ENCODE results near the gene PANK4.
"Not testable (repeated sequence)": the region's sequence is repeated elsewhere in the genome, so short reads cannot be mapped to it uniquely, and the experiment has no call there.

PANK4 gene

DNA sequence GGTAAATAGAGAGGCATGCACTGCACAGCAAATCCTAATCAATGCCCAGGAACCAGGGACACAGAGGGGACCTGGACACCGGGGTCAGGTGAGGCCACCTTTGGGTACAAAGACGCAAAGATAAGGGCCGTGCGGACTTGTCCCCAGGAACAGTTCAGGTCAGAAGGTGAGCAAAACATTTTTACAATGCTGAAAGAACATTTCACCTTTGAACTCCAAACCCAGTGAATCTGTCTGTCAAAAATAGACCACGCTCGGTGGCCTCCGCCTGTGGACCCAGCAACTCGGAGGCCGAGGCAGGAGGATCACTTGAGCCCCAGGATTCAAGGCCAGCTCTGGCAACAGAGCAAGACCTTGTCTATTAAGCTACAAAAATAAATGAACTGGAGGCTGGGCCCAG is 45.0 kb upstream of the PANK4 start:
- no peak for TF ChIP-seq EZH2 (optimal IDR thresholded peaks at IDR 0.05; ENCODE audit: low read depth, low read length)
- TF ChIP-seq, protein P1, sequence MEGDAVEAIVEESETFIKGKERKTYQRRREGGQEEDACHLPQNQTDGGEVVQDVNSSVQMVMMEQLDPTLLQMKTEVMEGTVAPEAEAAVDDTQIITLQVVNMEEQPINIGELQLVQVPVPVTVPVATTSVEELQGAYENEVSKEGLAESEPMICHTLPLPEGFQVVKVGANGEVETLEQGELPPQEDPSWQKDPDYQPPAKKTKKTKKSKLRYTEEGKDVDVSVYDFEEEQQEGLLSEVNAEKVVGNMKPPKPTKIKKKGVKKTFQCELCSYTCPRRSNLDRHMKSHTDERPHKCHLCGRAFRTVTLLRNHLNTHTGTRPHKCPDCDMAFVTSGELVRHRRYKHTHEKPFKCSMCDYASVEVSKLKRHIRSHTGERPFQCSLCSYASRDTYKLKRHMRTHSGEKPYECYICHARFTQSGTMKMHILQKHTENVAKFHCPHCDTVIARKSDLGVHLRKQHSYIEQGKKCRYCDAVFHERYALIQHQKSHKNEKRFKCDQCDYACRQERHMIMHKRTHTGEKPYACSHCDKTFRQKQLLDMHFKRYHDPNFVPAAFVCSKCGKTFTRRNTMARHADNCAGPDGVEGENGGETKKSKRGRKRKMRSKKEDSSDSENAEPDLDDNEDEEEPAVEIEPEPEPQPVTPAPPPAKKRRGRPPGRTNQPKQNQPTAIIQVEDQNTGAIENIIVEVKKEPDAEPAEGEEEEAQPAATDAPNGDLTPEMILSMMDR (IDR thresholded peaks at IDR 0.05; ENCODE audit: low read length) = no peak
- no peak for TF ChIP-seq EZH2phosphoT487 (IDR thresholded peaks at IDR 0.05; ENCODE audit: low read length)
- Histone ChIP-seq H3K4me2 (ENCODE audit: low read depth, low read length) (no peak overlapping the region), H3K27me3 (replicated peaks; ENCODE audit: insufficient read depth, low read length) (peaks cover 83% of the 10 kb centered on the region)

DNA sequence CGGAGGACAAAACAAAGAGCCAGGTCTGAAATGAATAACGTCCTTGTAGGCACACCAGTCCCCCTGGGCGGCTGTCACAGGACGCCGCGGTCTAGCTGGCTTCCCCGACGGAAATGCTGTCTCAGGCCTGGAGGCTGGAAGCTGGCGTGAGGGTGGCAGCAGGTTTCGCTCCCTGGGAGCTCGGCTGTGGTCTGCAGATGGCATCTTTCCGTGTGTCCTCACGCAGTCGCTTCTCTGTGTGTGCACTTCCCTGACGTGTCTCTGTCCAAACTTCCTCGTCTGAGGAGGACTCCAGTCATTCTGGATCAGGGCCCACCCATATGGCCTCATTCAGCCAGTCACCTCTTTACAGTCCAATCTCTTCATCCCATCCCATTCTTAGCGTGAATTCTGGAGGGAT is 43.9 kb upstream of the PANK4 start:
- Histone ChIP-seq H4K20me1 (ENCODE audit: insufficient read depth, low read length) (no peaks in the 10 kb centered on the region), H3K36me3 (replicated peaks; ENCODE audit: insufficient read depth, low read length) (no peaks in the 10 kb centered on the region), H3K9me3 (replicated peaks; ENCODE audit: insufficient read depth, low read length) (no peaks in the 10 kb centered on the region), H3K27ac (ENCODE audit: low read length) (no peak overlapping the region), H2AFZ (ENCODE audit: low read length) (no peak overlapping the region), H3K27me3 (replicated peaks; ENCODE audit: insufficient read depth, low read length) (peaks cover 78% of the 10 kb centered on the region), H3K4me2 (ENCODE audit: low read depth, low read length) (no peak overlapping the region), H3K9me2 (replicated peaks; ENCODE audit: insufficient read depth, low read length) (no peaks in the 10 kb centered on the region), H3F3A (ENCODE audit: insufficient read depth, low read length) (no peaks in the 10 kb centered on the region), H3K4me3 (ENCODE audit: low read length) (no peak overlapping the region), H3K79me2 (ENCODE audit: low read length) (no peaks in the 10 kb centered on the region), H3K4me1 (ENCODE audit: low read length) (no peaks in the 10 kb centered on the region), H3K9ac (ENCODE audit: low read length) (no peak overlapping the region)
- no peak for DNase-seq
- TF ChIP-seq EZH2phosphoT487 (IDR thresholded peaks at IDR 0.05; ENCODE audit: low read length) = no peak
- TF ChIP-seq EZH2 (optimal IDR thresholded peaks at IDR 0.05; ENCODE audit: low read depth, low read length) = no peak
- TF ChIP-seq, protein P1 (IDR thresholded peaks at IDR 0.05; ENCODE audit: low read length) = no peak

More for the DNA sequence above, 45.0 kb upstream of the PANK4 start:
- H3K4me3 ChIP-seq (ENCODE audit: low read length) = no peak overlapping the region
- H3K27ac ChIP-seq (ENCODE audit: low read length) = no peak overlapping the region
- no peaks in the 10 kb centered on the region for H3K9me3 ChIP-seq (replicated peaks; ENCODE audit: insufficient read depth, low read length)
- DNase-seq = no peak
- H3K9ac ChIP-seq (ENCODE audit: low read length) = no peak overlapping the region
- H3K9me2 ChIP-seq (replicated peaks; ENCODE audit: insufficient read depth, low read length) = no peaks in the 10 kb centered on the region
- no peaks in the 10 kb centered on the region for H3F3A ChIP-seq (ENCODE audit: insufficient read depth, low read length)
- no peak overlapping the region for H2AFZ ChIP-seq (ENCODE audit: low read length)
- no peaks in the 10 kb centered on the region for H4K20me1 ChIP-seq (ENCODE audit: insufficient read depth, low read length)
- no peaks in the 10 kb centered on the region for H3K79me2 ChIP-seq (ENCODE audit: low read length)
- no peaks in the 10 kb centered on the region for H3K36me3 ChIP-seq (replicated peaks; ENCODE audit: insufficient read depth, low read length)
- H3K4me1 ChIP-seq (ENCODE audit: low read length) = no peaks in the 10 kb centered on the region

DNA sequence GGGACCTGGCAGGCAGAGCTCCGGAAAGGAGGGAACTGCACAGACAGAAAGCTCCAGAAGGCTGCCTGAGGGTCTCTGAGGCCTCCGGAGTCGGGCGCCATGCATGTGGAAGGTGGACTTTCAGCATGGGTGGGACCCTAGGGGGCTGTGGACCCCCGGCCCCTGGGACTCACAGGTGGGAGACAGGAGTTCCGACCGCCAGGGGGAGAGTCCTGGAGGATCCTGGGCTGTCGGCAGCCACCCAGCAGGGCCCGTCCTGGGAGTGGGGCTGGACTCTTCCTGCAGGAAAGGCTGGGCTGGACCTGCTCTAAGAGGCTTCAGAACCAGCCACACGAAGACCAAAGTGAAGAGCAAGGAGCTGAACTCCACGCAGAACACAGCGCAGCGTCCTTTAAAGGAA is 43.3 kb upstream of the PANK4 start:
- not testable (repeated sequence) for H3K4me3 ChIP-seq (ENCODE audit: low read length); H3K9ac ChIP-seq (ENCODE audit: low read length); H3K79me2 ChIP-seq (ENCODE audit: low read length); H4K20me1 ChIP-seq (ENCODE audit: insufficient read depth, low read length); DNase-seq; H3K27ac ChIP-seq (ENCODE audit: low read length); H3K4me1 ChIP-seq (ENCODE audit: low read length); H2AFZ ChIP-seq (ENCODE audit: low read length); H3K9me3 ChIP-seq (replicated peaks; ENCODE audit: insufficient read depth, low read length); H3K36me3 ChIP-seq (replicated peaks; ENCODE audit: insufficient read depth, low read length); H3K4me2 ChIP-seq (ENCODE audit: low read depth, low read length); H3K9me2 ChIP-seq (replicated peaks; ENCODE audit: insufficient read depth, low read length); H3F3A ChIP-seq (ENCODE audit: insufficient read depth, low read length)
- peaks cover 73% of the 10 kb centered on the region for H3K27me3 ChIP-seq (replicated peaks; ENCODE audit: insufficient read depth, low read length)

DNA sequence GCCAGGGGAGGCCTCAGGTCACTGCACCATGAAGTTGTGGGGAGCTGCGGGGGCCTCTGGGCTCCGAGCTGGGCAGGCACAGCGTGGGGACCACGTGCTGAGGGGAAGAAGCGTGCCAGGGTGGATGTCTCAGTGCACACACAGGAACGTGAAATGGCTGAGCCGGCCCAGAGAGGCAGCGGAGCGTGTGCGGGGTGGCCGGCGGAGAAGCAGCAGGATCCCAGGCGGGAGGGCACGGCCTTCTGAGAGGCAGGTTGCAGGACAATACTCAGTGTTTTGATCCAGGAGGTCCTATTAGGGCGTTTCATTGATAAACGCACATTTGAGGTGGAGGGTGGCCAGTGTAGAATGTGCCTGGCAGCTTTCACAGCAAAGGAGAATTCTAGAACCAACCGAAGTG is 42.7 kb upstream of the PANK4 start:
- peaks cover 67% of the 10 kb centered on the region for H3K27me3 ChIP-seq (replicated peaks; ENCODE audit: insufficient read depth, low read length)
- no peak overlapping the region for H2AFZ ChIP-seq (ENCODE audit: low read length)
- H3F3A ChIP-seq (ENCODE audit: insufficient read depth, low read length) = no peaks in the 10 kb centered on the region
- H3K9ac ChIP-seq (ENCODE audit: low read length) = no peak overlapping the region
- H3K4me3 ChIP-seq (ENCODE audit: low read length) = no peak overlapping the region
- H3K4me2 ChIP-seq (ENCODE audit: low read depth, low read length) = no peak overlapping the region
- H3K27ac ChIP-seq (ENCODE audit: low read length) = no peak overlapping the region
- no peaks in the 10 kb centered on the region for H3K79me2 ChIP-seq (ENCODE audit: low read length)
- H3K36me3 ChIP-seq (replicated peaks; ENCODE audit: insufficient read depth, low read length) = no peaks in the 10 kb centered on the region
- TF ChIP-seq EZH2 (optimal IDR thresholded peaks at IDR 0.05; ENCODE audit: low read depth, low read length) (no peak), EZH2phosphoT487 (IDR thresholded peaks at IDR 0.05; ENCODE audit: low read length) (no peak)
- TF ChIP-seq, protein P1 (IDR thresholded peaks at IDR 0.05; ENCODE audit: low read length) = no peak
- H3K4me1 ChIP-seq (ENCODE audit: low read length) = no peaks in the 10 kb centered on the region
- DNase-seq = no peak
- no peaks in the 10 kb centered on the region for H3K9me3 ChIP-seq (replicated peaks; ENCODE audit: insufficient read depth, low read length)
- no peaks in the 10 kb centered on the region for H4K20me1 ChIP-seq (ENCODE audit: insufficient read depth, low read length)
- H3K9me2 ChIP-seq (replicated peaks; ENCODE audit: insufficient read depth, low read length) = no peaks in the 10 kb centered on the region

DNA sequence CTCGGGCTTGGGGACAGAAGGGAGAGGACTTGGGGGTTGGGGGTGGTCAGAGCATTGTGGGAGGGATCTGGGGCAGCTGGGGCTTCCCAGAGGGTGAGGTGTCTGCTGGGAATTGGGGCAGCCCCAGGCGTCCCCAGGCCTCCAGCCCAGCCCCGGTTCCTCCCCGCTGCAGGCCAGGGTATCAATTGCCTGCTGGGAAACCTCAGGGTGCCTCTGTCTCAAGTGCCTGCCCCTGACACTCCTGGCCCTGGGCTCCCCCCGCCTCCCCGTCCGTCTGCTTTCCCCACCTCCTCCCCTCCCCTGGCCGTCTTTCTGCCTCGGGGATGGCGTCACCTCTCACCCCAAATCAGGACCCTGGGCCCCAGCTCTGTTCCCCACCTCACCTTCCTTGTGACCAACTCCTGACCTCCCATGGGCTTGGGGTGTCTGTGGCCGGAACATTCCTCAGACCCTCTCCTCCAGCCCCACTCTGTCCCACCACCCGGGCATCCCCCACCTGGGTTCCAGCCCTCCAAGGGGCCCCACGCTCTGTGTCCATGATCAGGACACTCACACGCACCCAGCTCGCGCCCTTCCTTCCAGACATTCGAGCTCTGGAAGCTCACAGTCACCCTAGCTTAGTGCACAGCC is 41.9 kb upstream of the PANK4 start:
- not testable (repeated sequence) for DNase-seq; H3K9me3 ChIP-seq (replicated peaks; ENCODE audit: insufficient read depth, low read length); H3K9me2 ChIP-seq (replicated peaks; ENCODE audit: insufficient read depth, low read length); H3F3A ChIP-seq (ENCODE audit: insufficient read depth, low read length); H3K36me3 ChIP-seq (replicated peaks; ENCODE audit: insufficient read depth, low read length); H3K4me2 ChIP-seq (ENCODE audit: low read depth, low read length); H2AFZ ChIP-seq (ENCODE audit: low read length); H3K4me3 ChIP-seq (ENCODE audit: low read length); H3K79me2 ChIP-seq (ENCODE audit: low read length); H3K9ac ChIP-seq (ENCODE audit: low read length); H3K27ac ChIP-seq (ENCODE audit: low read length); H3K4me1 ChIP-seq (ENCODE audit: low read length); H4K20me1 ChIP-seq (ENCODE audit: insufficient read depth, low read length)
- H3K27me3 ChIP-seq (replicated peaks; ENCODE audit: insufficient read depth, low read length) = peaks cover 59% of the 10 kb centered on the region

All from MM.1S (cell line).